SK-N-SH (cell line): ENCODE measurements around the gene SCTR. TPM values are rescaled to one million over a fixed set of nuclear protein-coding genes. Genes with fewer than 3 reads are reported as not detected.

Experiments
- CTCF ChIA-PET: fragments of 300-600, 350-600 bp; formaldehyde crosslinking; extraction: SDS; loops from one replicate; lab custom pipeline; 2021; lab: Yijun Ruan, JAX
- POLR2A ChIA-PET: fragments of 350-600 bp; sonication (Branson Sonifier 250); formaldehyde crosslinking; extraction: SDS; loops from one replicate; lab custom pipeline; 2020; ENCODE audit warnings: antibody characterized with exemption, inconsistent platforms; lab: Yijun Ruan, JAX
- DNase-seq: peaks from one replicate; pipeline ENCODE4 v3.0.0; 2012
- H2AFZ ChIP-seq: fragments of 200-600 bp; sonication (generic); 2 replicates; pipeline ENCODE4 v1.8.1; 2016; ENCODE audit warnings: antibody characterized with exemption, mild to moderate bottlenecking, low read depth
- H3F3A ChIP-seq: fragments of 200-600 bp; sonication (generic); replicated peaks from 2 replicates; pipeline ENCODE3; 2016; ENCODE audit warnings: antibody characterized with exemption, mild to moderate bottlenecking; ENCODE audit not compliant: insufficient read depth
- H3K27ac ChIP-seq, 2 experiments: fragments of 200-500 bp in 1 of 2; fragments of 200-600 bp in 1 of 2; sonication (Bioruptor generic) in 1 of 2; sonication (generic), shearing (Covaris generic) in 1 of 2; 2 replicates each; pipeline versions ENCODE4 v1.5.1 to v1.6.1; 2014 to 2016; ENCODE audit warnings: low read depth in 2 of 2, inconsistent platforms in 1 of 2, low read length in 1 of 2, mild to moderate bottlenecking in 1 of 2, mixed read lengths in 1 of 2
- H3K27me3 ChIP-seq: fragments of 200-600 bp; sonication (generic), shearing (Covaris generic); 2 replicates; pipeline ENCODE4 v1.6.1; 2016; ENCODE audit warnings: mixed run types; ENCODE audit not compliant: insufficient read depth
- H3K36me3 ChIP-seq, 2 experiments: fragments of 200-500 bp in 1 of 2; fragments of 200-600 bp in 1 of 2; sonication (Bioruptor generic) in 1 of 2; sonication (generic) in 1 of 2; replicated peaks in 1 of 2; 2 replicates each; pipeline versions ENCODE3 to v1.5.1; 2014 to 2016; ENCODE audit warnings: low read length in 1 of 2, mild to moderate bottlenecking in 1 of 2; ENCODE audit not compliant: insufficient read depth in 2 of 2, control insufficient read depth in 1 of 2
- H3K4me1 ChIP-seq, 2 experiments: fragments of 200-500 bp in 1 of 2; fragments of 200-600 bp in 1 of 2; sonication (Bioruptor generic) in 1 of 2; sonication (generic), shearing (Covaris generic) in 1 of 2; 2 replicates each; pipeline versions ENCODE4 v1.5.1 to v1.6.1; 2014 to 2016; ENCODE audit warnings: low read depth in 1 of 2, low read length in 1 of 2, mixed run types in 1 of 2; ENCODE audit not compliant: insufficient read depth in 2 of 2, control insufficient read depth in 1 of 2
- H3K4me2 ChIP-seq: fragments of 200-600 bp; sonication (generic), shearing (Covaris generic); 2 replicates; pipeline ENCODE4 v1.6.1; 2017; ENCODE audit warnings: mixed run types
- H3K4me3 ChIP-seq, 2 experiments: fragments of 200-500 bp in 1 of 2; fragments of 200-600 bp in 1 of 2; sonication (Bioruptor generic) in 1 of 2; sonication (generic), shearing (Covaris generic) in 1 of 2; 2 replicates each; pipeline versions ENCODE4 v1.5.1 to v1.8.1; 2014 to 2016; ENCODE audit warnings: low read depth in 2 of 2, inconsistent platforms in 1 of 2, low read length in 1 of 2, mild to moderate bottlenecking in 1 of 2, mixed read lengths in 1 of 2, moderate library complexity in 1 of 2
- H3K79me2 ChIP-seq: fragments of 200-600 bp; sonication (generic); 2 replicates; pipeline ENCODE4 v1.8.1; 2017; ENCODE audit warnings: mild to moderate bottlenecking; ENCODE audit not compliant: insufficient read depth
- H3K9ac ChIP-seq: fragments of 200-600 bp; sonication (generic); 2 replicates; pipeline ENCODE4 v1.6.1; 2017; ENCODE audit warnings: mixed run types
- H3K9me2 ChIP-seq: fragments of 200-600 bp; sonication (generic); 2 replicates; pipeline ENCODE4 v1.6.1; 2017; ENCODE audit warnings: mixed run types
- H3K9me3 ChIP-seq: fragments of 200-600 bp; sonication (generic); 2 replicates; pipeline ENCODE4 v1.6.1; 2017; ENCODE audit warnings: mixed run types, mild to moderate bottlenecking, moderate library complexity
- H4K20me1 ChIP-seq: fragments of 200-600 bp; sonication (generic); 2 replicates; pipeline ENCODE4 v1.6.1; 2017; ENCODE audit warnings: mild to moderate bottlenecking, mixed run types; ENCODE audit not compliant: insufficient read depth
- ELF1 ChIP-seq: IDR thresholded peaks from 2 replicates; pipeline ENCODE4 v1.4.0; 2012
- EP300 ChIP-seq, 2 experiments: IDR thresholded peaks; 2 replicates each; pipeline versions ENCODE4 v1.4.0 to v1.6.1; 2012; ENCODE audit warnings: borderline replicate concordance in 1 of 2, low read depth in 1 of 2, low read length in 1 of 2
- FOSL2 ChIP-seq: IDR thresholded peaks from 2 replicates; pipeline ENCODE4 v1.4.0; 2012; ENCODE audit warnings: low read depth, mild to moderate bottlenecking, moderate library complexity, borderline replicate concordance
- FOXM1 ChIP-seq: IDR thresholded peaks from 2 replicates; pipeline ENCODE4 v1.4.0; 2012; ENCODE audit warnings: low read depth, mild to moderate bottlenecking
- MXI1 ChIP-seq: IDR thresholded peaks from 2 replicates; pipeline ENCODE4 v1.6.1; 2012; ENCODE audit warnings: mild to moderate bottlenecking, low read depth, low read length, improper control_type of control experiment
- NRF1 ChIP-seq: IDR thresholded peaks from 2 replicates; pipeline ENCODE4 v1.6.1; 2012; ENCODE audit warnings: low read depth, mild to moderate bottlenecking, low read length
- RAD21 ChIP-seq: IDR thresholded peaks from 2 replicates; pipeline ENCODE4 v1.6.1; 2012; ENCODE audit warnings: mild to moderate bottlenecking, low read length
- REST ChIP-seq: IDR thresholded peaks from 2 replicates; pipeline ENCODE4 v1.6.1; 2012; ENCODE audit warnings: mild to moderate bottlenecking, low read depth, low read length, moderate library complexity
- RFX5 ChIP-seq: IDR thresholded peaks from 2 replicates; pipeline ENCODE4 v1.6.1; 2012; ENCODE audit warnings: mild to moderate bottlenecking, improper control_type of control experiment, low read length
- SIN3A ChIP-seq: IDR thresholded peaks from 2 replicates; pipeline ENCODE4 v1.6.1; 2012; ENCODE audit warnings: low read depth, mild to moderate bottlenecking, low read length, moderate library complexity, borderline replicate concordance
- USF1 ChIP-seq: IDR thresholded peaks from 2 replicates; pipeline ENCODE4 v1.4.0; 2012; ENCODE audit warnings: low read depth, borderline replicate concordance
- ZBTB33 ChIP-seq: IDR thresholded peaks from 2 replicates; pipeline ENCODE4 v1.4.0; 2012; ENCODE audit warnings: low read depth, borderline replicate concordance
- WGBS: methylation state at CpG from one replicate; pipeline ENCODE4 v1.1.6; 2017; ENCODE audit warnings: low lambda C conversion rate; 5-methylcytosine and 5-hydroxymethylcytosine counted together
- polyA plus RNA-seq, 3 experiments: library from polyadenylated mRNA; depleted of rRNA; stranded (reverse); fragments of >200 nt; gene quantifications; 2 replicates each; pipeline ENCODE4 v1.2.3, GENCODE V29; 2012
- TF ChIP-seq, protein P1 (sequence below): IDR thresholded peaks from 2 replicates; pipeline ENCODE4 v1.4.0; 2012; ENCODE audit warnings: low read depth

The SCTR gene
- polyA plus RNA-seq, 1 of the 3 experiments (the other 2 are of a cell fraction) = not detected

DNA sequence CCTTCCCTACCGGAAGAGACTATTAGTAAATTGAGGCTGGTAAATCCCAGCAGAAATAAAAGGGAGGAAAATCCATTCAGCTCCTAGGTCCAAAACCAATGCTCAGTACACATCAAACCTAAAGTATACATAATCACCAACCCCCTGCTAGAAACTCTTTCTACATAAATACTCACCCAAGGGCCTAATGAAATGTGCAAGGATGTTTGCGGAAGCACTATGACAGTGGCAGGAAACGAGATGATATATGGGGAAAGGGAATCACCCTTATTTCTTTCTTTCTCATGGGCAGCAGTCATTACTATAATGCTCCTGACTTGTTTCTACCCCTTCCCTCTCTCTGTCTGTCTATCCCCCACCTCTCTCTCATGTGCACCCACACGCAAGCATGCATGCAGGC lies 1.3 kb upstream of the SCTR start:
- no peak overlapping the region for H3K27ac ChIP-seq
- TF ChIP-seq REST = no peak
- TF ChIP-seq MXI1 = no peak
- TF ChIP-seq FOXM1 = no peak
- TF ChIP-seq EP300 (IDR thresholded peaks at IDR 0.05; ENCODE audit: borderline replicate concordance in 1 of 2, low read depth in 1 of 2, low read length in 1 of 2) = no peak
- TF ChIP-seq NRF1 = no peak
- no peak for TF ChIP-seq ELF1
- no peak for TF ChIP-seq FOSL2
- no peak for TF ChIP-seq SIN3A
- TF ChIP-seq RAD21 = no peak
- TF ChIP-seq ZBTB33 = no peak
- TF ChIP-seq RFX5 = no peak
- TF ChIP-seq, protein P1, sequence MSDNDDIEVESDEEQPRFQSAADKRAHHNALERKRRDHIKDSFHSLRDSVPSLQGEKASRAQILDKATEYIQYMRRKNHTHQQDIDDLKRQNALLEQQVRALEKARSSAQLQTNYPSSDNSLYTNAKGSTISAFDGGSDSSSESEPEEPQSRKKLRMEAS = no peak
- TF ChIP-seq USF1 = no peak
- DNase-seq = no peak
- H3K4me2 ChIP-seq = no peak overlapping the region
- H4K20me1 ChIP-seq = no peaks in the 10 kb centered on the region
- H3K79me2 ChIP-seq = no peaks in the 10 kb centered on the region
- ChIA-PET CTCF (interaction anchor here (1.0 kb wide), 1 partner anchor 16 kb away, joined by 3 read pairs; no protein-coding TSS in a partner anchor), POLR2A (no interaction called here)
- no peaks in the 10 kb centered on the region for H3K36me3 ChIP-seq
- H2AFZ ChIP-seq = no peak overlapping the region
- H3F3A ChIP-seq = no peaks in the 10 kb centered on the region
- H3K9me2 ChIP-seq = no peaks in the 10 kb centered on the region
- peaks cover 39% of the 10 kb centered on the region for H3K27me3 ChIP-seq
- H3K4me3 ChIP-seq = no peak overlapping the region
- no peak overlapping the region for H3K9ac ChIP-seq
- 73% methylated on average over 4 of the region's 4 CpGs for WGBS
- peaks cover 0 to 9% of the 10 kb centered on the region in 2 experiments; a peak in 2 of 4 replicates for H3K4me1 ChIP-seq
- no peaks in the 10 kb centered on the region for H3K9me3 ChIP-seq
